Adrenal gland (tissue), 5 donors: ENCODE data around the gene LRRC41.
"Not testable (repeated sequence)": the region's sequence is repeated elsewhere in the genome, so short reads cannot be mapped to it uniquely, and the experiment has no call there.

Source experiments
- POLR2A ChIP-seq, 2 donors: fragments of 450-650 bp; IDR thresholded peaks; one replicate each; pipeline ENCODE4 v1.6.1; 2017; ENCODE audit warnings: antibody characterized with exemption in 2 of 2, mild to moderate bottlenecking in 2 of 2, moderate library complexity in 1 of 2
- TF ChIP-seq, protein P1 (sequence below), 6 experiments: fragments of 450-650 bp in 4 of 6; fragments of 200-600 bp in 2 of 6; sonication (generic) in 1 of 6; IDR thresholded peaks; 1 replicate in 5 of 6; 2 replicates in 1 of 6; pipeline versions ENCODE4 v1.5.1 to v1.8.0; 2016 to 2021; ENCODE audit warnings: antibody characterized with exemption in 6 of 6, mild to moderate bottlenecking in 2 of 6, moderate library complexity in 1 of 6
- donor health status: DM: no; HTN: no; CAD: no.

DNA sequence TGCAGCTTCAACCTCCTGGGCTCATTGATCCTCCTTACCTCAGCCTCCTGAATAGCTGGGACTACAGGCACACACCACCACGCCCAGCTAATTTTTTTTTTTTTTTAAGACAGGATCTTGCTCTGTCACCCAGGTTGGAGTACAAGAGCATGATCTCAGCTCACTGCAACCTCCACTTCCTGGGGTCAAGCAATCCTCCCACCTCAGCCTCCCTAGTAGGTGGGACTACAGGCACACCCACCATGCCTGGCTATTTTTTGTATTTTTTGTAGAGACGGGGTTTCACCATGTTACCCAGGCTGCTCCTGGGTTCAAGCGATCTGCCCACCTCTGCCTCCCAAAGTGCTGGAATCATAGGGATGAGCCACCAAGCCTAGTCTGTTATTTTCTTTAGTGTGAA lies 59.6 kb downstream of the LRRC41 start:
- TF ChIP-seq, protein P1, sequence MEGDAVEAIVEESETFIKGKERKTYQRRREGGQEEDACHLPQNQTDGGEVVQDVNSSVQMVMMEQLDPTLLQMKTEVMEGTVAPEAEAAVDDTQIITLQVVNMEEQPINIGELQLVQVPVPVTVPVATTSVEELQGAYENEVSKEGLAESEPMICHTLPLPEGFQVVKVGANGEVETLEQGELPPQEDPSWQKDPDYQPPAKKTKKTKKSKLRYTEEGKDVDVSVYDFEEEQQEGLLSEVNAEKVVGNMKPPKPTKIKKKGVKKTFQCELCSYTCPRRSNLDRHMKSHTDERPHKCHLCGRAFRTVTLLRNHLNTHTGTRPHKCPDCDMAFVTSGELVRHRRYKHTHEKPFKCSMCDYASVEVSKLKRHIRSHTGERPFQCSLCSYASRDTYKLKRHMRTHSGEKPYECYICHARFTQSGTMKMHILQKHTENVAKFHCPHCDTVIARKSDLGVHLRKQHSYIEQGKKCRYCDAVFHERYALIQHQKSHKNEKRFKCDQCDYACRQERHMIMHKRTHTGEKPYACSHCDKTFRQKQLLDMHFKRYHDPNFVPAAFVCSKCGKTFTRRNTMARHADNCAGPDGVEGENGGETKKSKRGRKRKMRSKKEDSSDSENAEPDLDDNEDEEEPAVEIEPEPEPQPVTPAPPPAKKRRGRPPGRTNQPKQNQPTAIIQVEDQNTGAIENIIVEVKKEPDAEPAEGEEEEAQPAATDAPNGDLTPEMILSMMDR (IDR thresholded peaks at IDR 0.05) = not testable (repeated sequence)
- not testable (repeated sequence) for TF ChIP-seq POLR2A (IDR thresholded peaks at IDR 0.05)
